Activated naive CD8-positive, alpha-beta T cell (primary cell): Measurements from ENCODE around the gene WDR91.
A peak's percentile ranks its signal among the peaks of the same experiment; 100 is the strongest.

Experiments used
- H3K27ac Mint-ChIP-seq: one replicate; pipeline ENCODE4 v1.8.0; 2021; ENCODE audit warnings: mixed read lengths
- H3K27me3 Mint-ChIP-seq: one replicate; pipeline ENCODE4 v1.8.0; 2021; ENCODE audit warnings: mixed read lengths
- H3K36me3 Mint-ChIP-seq: one replicate; pipeline ENCODE4 v1.8.0; 2021; ENCODE audit warnings: mixed read lengths
- H3K4me1 Mint-ChIP-seq: one replicate; pipeline ENCODE4 v1.8.0; 2021; ENCODE audit warnings: low read depth, mixed read lengths
- H3K4me3 Mint-ChIP-seq: one replicate; pipeline ENCODE4 v1.8.0; 2021; ENCODE audit warnings: mild to moderate bottlenecking, mixed read lengths
- H3K9me3 Mint-ChIP-seq: one replicate; pipeline ENCODE4 v1.8.0; 2021; ENCODE audit warnings: low read depth, mixed read lengths

The WDR91 gene

DNA sequence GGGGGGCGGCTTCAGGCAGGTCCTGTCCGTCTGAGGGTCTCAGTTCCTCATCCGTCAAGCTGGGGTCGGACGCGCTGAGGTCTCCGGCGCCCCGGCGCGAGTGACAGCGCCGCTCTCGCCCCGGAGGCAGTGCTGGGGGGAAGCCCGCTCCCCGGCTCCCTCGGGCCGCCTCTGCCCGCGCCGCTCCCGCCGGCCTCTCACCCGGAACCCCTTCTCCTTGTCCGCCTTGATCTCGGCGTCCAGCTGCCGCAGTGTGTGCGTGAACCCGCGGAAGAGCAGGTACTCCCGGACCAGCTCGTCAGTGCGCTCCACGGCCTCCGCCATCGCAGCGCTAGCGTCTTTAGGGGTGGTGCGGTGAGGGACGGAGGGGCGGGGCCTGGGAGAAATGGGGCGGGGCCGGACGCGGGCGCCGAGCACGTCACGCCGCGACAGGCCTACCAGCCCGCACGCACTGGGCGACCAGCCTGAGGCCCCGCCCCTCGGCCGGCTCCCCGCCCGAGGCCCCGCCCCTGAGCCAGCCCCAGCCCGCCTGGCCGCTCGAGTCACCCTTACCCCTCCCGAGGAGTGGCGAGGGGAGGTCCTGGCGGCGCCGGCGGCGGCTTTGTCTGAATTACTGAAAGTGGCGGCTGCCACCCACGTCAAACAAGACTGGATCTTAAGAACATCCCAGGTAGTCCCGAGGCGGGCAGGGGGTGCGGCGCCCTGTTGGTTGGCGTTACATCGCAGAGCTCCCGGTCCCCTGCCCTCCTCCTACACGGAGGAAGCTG is at the start of gene WDR91:
Gene WDR91 (minus strand): TSS at position 348 of the 767 bp plus-strand sequence. CDS start 24 bp downstream, at position 324.
- peak within 1 kb of the TSS; percentile 96 for H3K4me3 Mint-ChIP-seq
- H3K27me3 Mint-ChIP-seq, result no peaks in the 10 kb centered on the region
- peak within 1 kb of the TSS; percentile 96 for H3K27ac Mint-ChIP-seq
- H3K4me1 Mint-ChIP-seq, result peaks cover 39% of the 10 kb centered on the region
- peaks cover 2% of the 10 kb centered on the region for H3K36me3 Mint-ChIP-seq
- no peaks in the 10 kb centered on the region for H3K9me3 Mint-ChIP-seq

DNA sequence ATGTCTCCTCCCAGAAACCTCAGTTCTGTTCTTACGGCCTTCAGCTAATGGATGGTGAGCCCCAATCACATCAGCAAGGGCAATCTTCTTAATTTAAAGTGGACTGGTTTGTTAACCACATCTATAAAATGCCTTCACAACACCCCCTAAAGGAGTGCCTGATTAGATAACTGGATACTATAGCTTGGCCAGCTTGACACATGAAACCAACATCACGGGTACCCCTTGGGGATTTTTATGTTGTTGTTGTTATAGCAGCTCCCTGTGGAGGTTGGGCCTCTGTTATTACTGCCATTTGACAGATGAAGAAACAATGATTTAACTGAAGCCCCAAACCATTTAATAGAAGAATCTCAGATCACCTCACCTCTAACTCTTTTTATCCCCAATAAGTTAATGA is 49.1 kb upstream of the WDR91 start:
- H3K4me1 Mint-ChIP-seq, result no peaks in the 10 kb centered on the region
- no peak overlapping the region for H3K27ac Mint-ChIP-seq
- no peaks in the 10 kb centered on the region for H3K27me3 Mint-ChIP-seq
- H3K4me3 Mint-ChIP-seq, result no peak overlapping the region
- H3K9me3 Mint-ChIP-seq, result peaks cover 2% of the 10 kb centered on the region
- H3K36me3 Mint-ChIP-seq, result no peaks in the 10 kb centered on the region

DNA sequence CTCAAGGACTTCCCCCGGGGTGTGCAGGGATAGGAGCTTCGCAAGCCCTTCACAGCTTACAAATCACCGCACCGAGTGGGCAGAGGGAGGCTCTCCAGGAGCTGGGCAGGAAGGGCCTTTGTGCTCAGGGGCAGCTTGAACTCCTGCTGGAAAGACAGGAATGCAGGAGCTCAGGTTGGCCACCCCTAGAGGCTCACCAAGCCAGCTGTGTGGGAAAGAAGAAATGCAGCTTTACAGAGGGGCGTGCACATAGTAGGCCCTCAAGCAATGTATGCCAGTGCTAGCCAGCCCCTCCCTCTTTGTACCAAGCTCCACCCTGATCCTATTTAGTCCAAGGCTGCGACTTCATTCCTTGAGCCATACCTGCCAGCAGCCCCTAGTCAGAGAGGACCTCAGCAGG is 48.4 kb upstream of the WDR91 start:
- Mint-ChIP-seq H3K27ac (no peak overlapping the region), H3K9me3 (no peaks in the 10 kb centered on the region), H3K27me3 (no peaks in the 10 kb centered on the region), H3K36me3 (no peaks in the 10 kb centered on the region), H3K4me1 (no peaks in the 10 kb centered on the region), H3K4me3 (no peak overlapping the region)

DNA sequence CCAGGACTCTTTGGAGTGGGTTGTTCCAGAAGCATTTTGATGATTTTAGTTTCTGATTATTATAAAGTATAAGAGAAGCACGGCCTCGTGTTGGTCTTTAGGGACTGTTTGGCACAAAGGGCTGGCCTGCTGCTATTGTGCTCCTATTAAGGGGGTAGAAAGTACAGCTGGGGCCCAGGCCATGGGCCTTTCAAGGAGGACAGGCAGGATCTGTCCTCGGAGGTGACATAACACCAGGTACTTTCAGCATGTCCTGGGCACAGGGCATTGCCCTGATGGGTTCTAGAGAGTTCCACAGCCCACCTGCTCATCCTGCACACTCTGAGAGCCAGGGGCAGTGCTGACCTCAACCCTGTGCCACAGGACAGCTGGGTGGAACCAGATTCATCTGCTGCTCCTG is 47.3 kb upstream of the WDR91 start:
- Mint-ChIP-seq H3K9me3 (no peaks in the 10 kb centered on the region), H3K27me3 (no peaks in the 10 kb centered on the region), H3K27ac (no peak overlapping the region), H3K4me1 (no peaks in the 10 kb centered on the region), H3K4me3 (no peak overlapping the region), H3K36me3 (no peaks in the 10 kb centered on the region)

DNA sequence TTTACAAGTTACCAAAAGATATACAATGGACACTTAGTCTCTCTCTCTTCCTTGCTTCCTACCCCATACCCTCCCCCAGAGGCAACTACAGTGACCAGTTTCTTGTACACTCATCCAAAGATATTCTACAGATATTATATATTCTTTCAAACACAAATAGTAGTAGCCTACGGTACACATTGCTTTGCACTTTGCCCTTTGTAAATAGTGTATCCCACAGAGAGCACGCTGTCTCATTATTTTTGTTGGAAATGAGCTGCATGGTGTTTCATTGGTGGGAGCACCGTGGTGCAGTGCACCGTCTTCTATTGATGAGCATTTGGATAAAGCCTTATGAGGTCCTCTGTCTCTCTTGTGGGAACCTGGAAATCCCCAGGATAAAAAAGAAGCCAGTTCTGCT is 46.5 kb upstream of the WDR91 start:
- Mint-ChIP-seq H3K36me3 (no peaks in the 10 kb centered on the region), H3K27ac (no peak overlapping the region), H3K4me3 (no peak overlapping the region), H3K4me1 (no peaks in the 10 kb centered on the region), H3K9me3 (no peaks in the 10 kb centered on the region), H3K27me3 (no peaks in the 10 kb centered on the region)

DNA sequence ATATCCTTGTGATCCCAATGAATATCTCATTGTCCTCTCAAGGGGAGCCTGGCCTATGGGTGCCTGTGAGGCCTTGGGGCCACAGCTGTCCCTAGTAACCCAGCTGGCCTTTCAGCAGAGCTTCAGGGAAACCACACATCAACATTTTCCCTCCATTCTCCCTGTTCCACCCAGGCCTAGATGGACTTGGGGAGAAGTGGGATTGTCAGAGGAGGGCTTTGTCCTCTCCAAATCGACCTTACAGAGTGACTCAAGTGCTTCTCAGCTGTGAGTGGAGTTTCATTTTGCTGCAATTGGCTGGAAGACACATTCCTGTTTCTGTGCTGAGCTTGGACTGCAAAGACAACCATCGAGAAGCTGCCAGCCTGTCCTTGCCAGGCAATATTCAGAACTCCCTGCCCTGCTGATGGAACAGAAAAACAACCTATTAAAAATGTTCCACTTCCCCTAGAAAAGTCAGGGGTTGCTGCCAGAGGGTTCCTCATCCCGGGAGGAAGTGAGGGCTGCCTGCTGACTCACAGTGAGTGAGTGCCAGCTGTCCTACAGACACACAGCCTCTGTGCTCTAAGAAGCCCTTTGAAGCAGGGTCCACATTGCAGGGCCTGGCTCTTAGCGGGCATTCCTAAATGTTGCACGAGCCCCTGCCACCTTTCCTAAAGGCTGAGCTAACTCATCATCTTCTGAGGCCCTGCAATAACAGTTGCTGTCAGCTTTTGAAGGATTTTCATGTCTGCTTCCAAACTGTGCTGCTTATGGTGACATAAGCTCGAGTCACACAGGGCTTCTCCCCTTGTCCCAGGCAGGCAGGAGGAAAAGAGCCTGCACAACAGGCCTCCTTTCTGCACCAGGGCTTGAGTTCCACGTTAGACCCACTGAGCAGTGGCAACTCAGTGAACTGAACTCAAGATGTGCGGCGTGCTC is 42.8 kb upstream of the WDR91 start:
- Mint-ChIP-seq H3K9me3 (no peaks in the 10 kb centered on the region), H3K27ac (no peak overlapping the region), H3K4me3 (no peak overlapping the region), H3K36me3 (no peaks in the 10 kb centered on the region), H3K27me3 (no peaks in the 10 kb centered on the region), H3K4me1 (peaks cover 2% of the 10 kb centered on the region)

DNA sequence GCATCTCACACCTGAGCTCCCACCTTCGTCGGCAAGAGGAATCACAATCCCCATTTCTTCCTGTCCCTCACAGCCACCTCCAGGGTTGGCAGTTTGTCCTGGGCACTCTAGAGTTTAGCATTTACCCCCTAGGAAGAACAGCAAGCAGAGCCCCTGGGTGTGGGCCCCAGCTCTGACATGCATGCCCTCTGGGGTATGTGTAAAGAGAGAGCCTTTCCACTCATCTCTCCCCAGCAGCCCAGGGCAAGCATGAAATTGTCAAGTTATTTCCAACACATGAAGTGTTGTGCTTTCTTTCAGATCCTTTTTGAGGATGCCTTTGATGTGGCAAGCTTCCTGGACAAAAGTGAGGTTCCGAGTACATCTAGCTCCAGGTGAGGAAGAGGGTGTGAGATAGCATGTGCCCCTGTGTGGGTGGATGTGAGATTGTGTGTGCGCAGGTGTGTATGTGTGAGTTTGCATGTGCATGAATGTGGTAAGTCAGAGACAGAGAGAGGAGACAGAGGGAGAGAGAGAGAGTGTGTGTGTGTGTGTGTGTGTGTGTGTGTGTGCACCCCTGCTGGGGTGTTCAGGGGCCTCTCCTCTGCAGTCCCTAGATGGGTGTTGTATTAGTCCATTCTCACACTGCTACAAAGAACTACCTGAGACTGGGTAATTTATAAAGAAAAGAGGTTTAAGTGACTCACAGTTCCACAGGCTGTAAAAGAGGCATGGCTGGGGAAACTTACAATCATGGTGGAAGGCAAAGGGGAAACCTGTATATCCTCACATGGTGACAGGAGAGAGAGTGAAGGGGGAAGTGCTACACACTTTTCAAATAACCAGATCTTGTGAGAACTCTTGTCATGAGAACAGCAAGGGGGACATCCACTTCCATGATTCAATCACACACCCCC is 40.4 kb upstream of the WDR91 start:
- H3K36me3 Mint-ChIP-seq, result no peaks in the 10 kb centered on the region
- no peaks in the 10 kb centered on the region for H3K27me3 Mint-ChIP-seq
- no peak overlapping the region for H3K4me3 Mint-ChIP-seq
- peaks cover 2% of the 10 kb centered on the region for H3K4me1 Mint-ChIP-seq
- H3K9me3 Mint-ChIP-seq, result no peaks in the 10 kb centered on the region
- H3K27ac Mint-ChIP-seq, result no peak overlapping the region

DNA sequence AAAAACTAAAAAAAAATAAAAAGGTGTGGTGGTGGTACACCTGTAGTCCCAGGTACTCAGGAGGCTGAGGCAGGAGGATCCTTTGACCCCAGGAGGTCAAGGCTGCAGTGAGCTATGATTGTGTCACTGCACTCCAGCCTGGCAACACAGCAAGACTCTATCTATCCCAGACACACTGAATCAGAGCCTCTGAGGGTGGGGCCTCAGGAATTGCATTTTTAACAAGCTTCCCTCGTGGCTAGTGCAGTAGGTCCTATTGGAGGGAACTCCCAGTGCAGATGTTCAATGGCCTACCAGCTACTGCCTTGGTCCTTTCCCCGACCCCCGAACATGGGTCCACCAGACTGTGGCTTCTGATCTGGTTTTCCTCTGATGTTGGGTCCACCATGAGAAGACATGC is 37.2 kb upstream of the WDR91 start:
- Mint-ChIP-seq H3K4me3 (no peak overlapping the region), H3K9me3 (no peaks in the 10 kb centered on the region), H3K27ac (no peak overlapping the region), H3K27me3 (peaks cover 4% of the 10 kb centered on the region), H3K36me3 (no peaks in the 10 kb centered on the region), H3K4me1 (peaks cover 2% of the 10 kb centered on the region)

DNA sequence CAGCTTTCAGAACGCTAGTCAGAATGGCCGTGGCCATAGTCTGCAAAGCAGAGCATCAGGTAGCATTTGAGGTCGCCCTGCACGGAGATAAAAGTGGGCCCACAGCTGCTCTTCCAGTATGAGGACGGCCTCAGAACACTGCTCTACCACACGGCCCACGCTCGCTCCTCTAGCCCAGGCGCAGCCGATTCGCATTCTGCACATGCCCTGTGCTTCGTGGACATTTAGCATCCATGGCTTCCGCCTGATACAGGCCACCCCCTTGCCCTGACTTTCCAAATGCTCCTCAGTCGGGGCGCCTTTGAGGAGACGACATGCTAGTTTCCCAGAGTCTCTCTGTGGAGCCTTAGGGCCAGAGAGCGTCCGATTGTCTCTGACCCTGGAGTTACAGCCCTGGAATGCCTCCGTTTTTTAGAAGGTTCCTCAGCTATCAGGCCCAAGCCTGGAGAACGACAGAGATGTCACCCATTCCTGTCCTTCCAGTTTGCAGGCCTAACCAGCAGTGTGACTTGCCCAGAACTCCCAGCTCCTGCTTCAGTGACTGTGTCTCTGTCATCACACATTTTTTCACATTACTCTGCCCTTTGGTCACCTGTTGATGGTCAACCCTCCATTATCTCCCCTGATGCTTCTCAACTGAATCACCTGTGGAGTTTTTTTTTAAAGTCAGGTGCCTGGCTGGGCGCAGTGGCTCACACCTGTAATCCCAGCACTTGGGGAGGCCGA is 36.6 kb upstream of the WDR91 start:
- no peak overlapping the region for H3K4me3 Mint-ChIP-seq
- no peak overlapping the region for H3K27ac Mint-ChIP-seq
- H3K9me3 Mint-ChIP-seq, result no peaks in the 10 kb centered on the region
- H3K36me3 Mint-ChIP-seq, result no peaks in the 10 kb centered on the region
- H3K4me1 Mint-ChIP-seq, result peaks cover 2% of the 10 kb centered on the region
- peaks cover 4% of the 10 kb centered on the region for H3K27me3 Mint-ChIP-seq

DNA sequence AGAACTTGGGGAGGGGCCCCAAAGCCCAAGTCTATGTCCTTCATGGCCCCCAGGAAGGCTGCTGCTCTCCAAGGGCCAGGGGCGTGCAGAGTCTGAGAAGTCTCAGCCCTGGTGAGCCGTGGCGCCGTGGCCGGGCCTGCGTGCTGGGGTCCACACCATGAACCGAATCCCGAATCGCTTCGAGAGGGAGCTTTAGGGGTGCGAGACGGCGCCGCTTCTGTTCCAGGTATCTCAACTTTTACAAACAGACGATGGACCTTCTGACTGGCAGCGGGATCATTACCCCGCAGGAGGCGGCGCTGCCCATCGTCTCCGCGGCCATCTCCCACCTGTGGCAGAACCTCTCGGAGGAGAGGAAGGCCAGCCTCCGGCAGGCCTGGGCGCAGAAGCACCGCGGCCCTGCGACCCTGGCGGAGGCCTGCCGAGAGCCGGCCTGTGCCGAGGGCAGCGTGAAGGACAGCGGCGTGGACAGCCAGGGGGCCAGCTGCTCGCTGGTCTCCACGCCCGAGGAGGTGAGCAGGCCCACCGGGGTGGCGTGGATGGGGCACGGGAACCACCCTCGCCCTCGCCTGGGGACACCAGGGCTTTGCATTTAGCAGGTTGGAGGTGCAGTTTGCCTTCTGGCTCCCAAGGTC is 35.0 kb upstream of the WDR91 start:
- Mint-ChIP-seq H3K4me1 (no peaks in the 10 kb centered on the region), H3K27ac (no peak overlapping the region), H3K27me3 (peaks cover 4% of the 10 kb centered on the region), H3K9me3 (no peaks in the 10 kb centered on the region), H3K4me3 (no peak overlapping the region), H3K36me3 (no peaks in the 10 kb centered on the region)

DNA sequence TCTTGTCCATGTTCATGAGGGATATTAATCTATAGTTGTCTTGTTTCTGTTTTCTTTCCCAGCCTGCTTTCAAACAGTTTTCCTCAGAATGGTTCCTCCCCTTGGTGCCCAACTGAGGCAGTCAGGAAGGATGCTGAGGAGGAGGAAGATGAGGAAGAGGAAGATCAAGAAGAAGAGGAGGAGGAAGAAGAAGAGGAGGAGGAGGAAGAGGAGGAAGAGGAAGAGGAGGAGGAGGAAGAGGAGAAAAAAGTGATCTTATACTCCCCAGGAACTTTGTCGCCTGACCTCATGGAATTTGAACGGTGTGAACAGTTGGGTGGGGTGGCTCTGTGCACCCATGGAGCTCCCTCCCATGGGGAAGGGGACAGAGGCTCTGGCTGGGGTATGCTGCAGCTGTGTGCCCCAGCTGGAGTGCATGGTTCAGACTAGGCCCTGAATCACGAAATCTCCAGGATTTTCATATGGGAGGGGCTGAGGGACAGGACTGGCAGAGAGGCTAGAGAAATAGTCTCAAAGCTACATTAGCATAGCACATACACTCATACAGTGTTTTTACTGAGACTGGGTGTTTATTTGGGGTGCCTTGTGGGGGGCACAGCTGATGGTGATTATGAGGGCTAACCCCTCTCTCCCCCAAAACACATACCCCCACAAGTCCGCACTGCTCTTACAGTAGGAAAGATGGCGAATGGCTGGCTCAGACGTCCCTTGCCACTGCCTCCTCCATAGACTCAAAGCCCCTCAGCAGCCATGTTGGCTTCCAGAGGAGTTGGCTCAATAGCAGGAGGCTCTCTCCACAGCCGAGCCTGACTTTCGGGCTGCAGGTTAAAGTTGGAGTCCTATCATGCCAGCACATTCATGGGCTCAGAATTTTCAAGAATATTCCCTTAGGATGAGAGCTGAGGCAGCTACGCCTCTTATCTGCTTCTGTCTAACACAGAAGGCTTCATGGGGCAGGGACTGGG is 34.2 kb upstream of the WDR91 start:
- Mint-ChIP-seq H3K9me3 (no peaks in the 10 kb centered on the region), H3K4me3 (no peak overlapping the region), H3K27ac (no peak overlapping the region), H3K27me3 (peaks cover 4% of the 10 kb centered on the region), H3K36me3 (no peaks in the 10 kb centered on the region), H3K4me1 (no peaks in the 10 kb centered on the region)

DNA sequence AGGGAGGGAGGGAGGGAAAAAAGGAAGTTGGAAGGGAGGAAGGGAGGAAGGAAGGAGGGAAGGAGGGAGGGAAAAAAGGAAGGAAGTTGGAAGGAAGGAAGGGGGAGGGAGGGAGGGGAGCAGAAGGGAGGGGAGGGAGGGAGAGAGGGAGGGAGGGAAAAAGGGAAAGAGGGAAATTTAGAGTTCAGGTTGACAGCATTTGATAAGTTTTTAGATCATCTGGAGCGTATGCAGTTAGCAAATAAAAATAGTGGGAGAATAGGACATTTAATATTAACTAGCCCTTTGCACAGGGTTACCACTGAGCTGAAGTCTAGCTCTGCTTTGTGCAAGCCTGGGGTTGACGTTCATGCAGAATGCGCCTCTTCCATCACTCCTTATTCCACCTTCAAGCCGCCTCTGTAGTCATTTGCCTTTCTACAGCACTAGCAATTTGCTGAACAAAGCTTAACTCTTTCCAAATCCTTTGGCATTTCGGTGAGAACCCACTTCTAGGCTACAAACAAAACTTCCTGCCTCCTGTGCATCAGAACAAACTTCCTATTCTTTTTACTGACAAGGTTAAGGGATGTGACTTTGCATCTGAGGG is 30.9 kb upstream of the WDR91 start:
- H3K36me3 Mint-ChIP-seq, result no peaks in the 10 kb centered on the region

DNA sequence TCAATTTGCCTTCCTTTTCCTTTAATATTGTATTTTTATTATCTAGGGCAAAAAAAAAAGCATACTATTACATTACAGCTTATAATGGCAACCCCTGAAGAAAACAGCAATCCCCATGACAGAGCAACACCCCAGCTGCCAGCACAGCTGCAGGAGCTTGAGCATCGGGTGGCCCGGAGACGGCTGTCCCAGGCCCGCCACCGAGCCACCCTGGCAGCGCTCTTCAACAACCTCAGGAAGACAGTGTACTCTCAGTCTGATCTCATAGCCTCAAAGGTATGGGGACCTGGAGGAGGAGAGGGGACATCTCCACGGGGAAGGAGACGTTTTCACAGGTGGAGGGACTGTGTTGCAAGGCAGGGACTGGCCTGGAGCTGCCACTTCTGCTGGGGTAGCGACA is 29.1 kb upstream of the WDR91 start:
- H3K4me3 Mint-ChIP-seq, result no peak overlapping the region

More for the DNA sequence above, 30.9 kb upstream of the WDR91 start:
- Mint-ChIP-seq H3K27ac (no peak overlapping the region), H3K27me3 (peaks cover 4% of the 10 kb centered on the region), H3K9me3 (no peaks in the 10 kb centered on the region), H3K4me3 (no peak overlapping the region), H3K4me1 (no peaks in the 10 kb centered on the region)

More for the DNA sequence above, 29.1 kb upstream of the WDR91 start:
- Mint-ChIP-seq H3K27me3 (peaks cover 4% of the 10 kb centered on the region), H3K9me3 (no peaks in the 10 kb centered on the region), H3K36me3 (no peaks in the 10 kb centered on the region), H3K27ac (no peak overlapping the region), H3K4me1 (peaks cover 6% of the 10 kb centered on the region)
